Endodermal cell (in vitro differentiated cells): ENCODE data around the gene USP17L24. TPM values are rescaled to one million over a fixed set of nuclear protein-coding genes. Genes with fewer than 3 reads are reported as not detected.
"Not testable (repeated sequence)": the region's sequence is repeated elsewhere in the genome, so short reads cannot be mapped to it uniquely, and the experiment has no call there.

Source experiments
- DNase-seq: peaks from one replicate; pipeline ENCODE4 v3.0.0-alpha.2; 2017
- H3K27ac ChIP-seq: 2 replicates; pipeline ENCODE4 v1.5.1; 2013; ENCODE audit warnings: mild to moderate bottlenecking, low read depth, low read length, moderate library complexity
- H3K27me3 ChIP-seq: 2 replicates; pipeline ENCODE4 v1.6.1; 2013; ENCODE audit warnings: mild to moderate bottlenecking, low read length, moderate library complexity; ENCODE audit not compliant: insufficient read depth, control insufficient read depth, poor library complexity, severe bottlenecking
- H3K36me3 ChIP-seq: 2 replicates; pipeline ENCODE4 v1.7.0; 2013; ENCODE audit warnings: mild to moderate bottlenecking, low read length, moderate library complexity; ENCODE audit not compliant: control insufficient read depth, insufficient read depth
- H3K4me1 ChIP-seq: one replicate; pipeline ENCODE4 v1.7.0; 2013; ENCODE audit warnings: low read length; ENCODE audit not compliant: control insufficient read depth, insufficient read depth
- H3K4me3 ChIP-seq: 2 replicates; pipeline ENCODE4 v1.5.1; 2013; ENCODE audit warnings: mild to moderate bottlenecking, low read length, moderate library complexity
- H3K9ac ChIP-seq: 2 replicates; pipeline ENCODE4 v1.6.1; 2013; ENCODE audit warnings: mild to moderate bottlenecking, low read length, moderate library complexity; ENCODE audit not compliant: poor library complexity, severe bottlenecking; ENCODE audit errors: extremely low read depth
- H3K9me3 ChIP-seq: 2 replicates; pipeline ENCODE4 v1.6.1; 2013; ENCODE audit warnings: mild to moderate bottlenecking, low read length, moderate library complexity; ENCODE audit not compliant: control insufficient read depth
- H3K27ac Mint-ChIP-seq: 2 replicates; pipeline ENCODE4 v1.8.0; 2020; ENCODE audit warnings: mixed read lengths
- H3K27me3 Mint-ChIP-seq: 2 replicates; pipeline ENCODE4 v1.8.0; 2021; ENCODE audit warnings: mild to moderate bottlenecking, mixed read lengths; ENCODE audit not compliant: insufficient read depth
- H3K36me3 Mint-ChIP-seq: 2 replicates; pipeline ENCODE4 v1.8.0; 2020; ENCODE audit warnings: low read depth, mixed read lengths
- H3K4me1 Mint-ChIP-seq: 2 replicates; pipeline ENCODE4 v1.8.0; 2020; ENCODE audit warnings: mixed read lengths
- H3K4me3 Mint-ChIP-seq: 2 replicates; pipeline ENCODE4 v1.8.0; 2020; ENCODE audit warnings: mild to moderate bottlenecking, moderate library complexity, mixed read lengths
- H3K9me3 Mint-ChIP-seq: 2 replicates; pipeline ENCODE4 v1.8.0; 2020; ENCODE audit warnings: mild to moderate bottlenecking, mixed read lengths
- WGBS, 2 experiments: methylation state at CpG; one replicate each; pipeline versions ENCODE4 v1.1.5 to v1.1.7; 2013; ENCODE audit warnings: missing lambda C conversion rate in 2 of 2, mixed read lengths in 1 of 2; ENCODE audit not compliant: insufficient coverage in 1 of 2, insufficient read length in 1 of 2; 5-methylcytosine and 5-hydroxymethylcytosine counted together
- long read RNA-seq, 4 experiments: library from polyadenylated mRNA in 2 of 4; library from RNA in 1 of 4; library from capped mRNA in 1 of 4; stranded (forward) in 3 of 4; unstranded in 1 of 4; transcript quantifications; one replicate each; pipeline ENCODE4 v2.0.0, GENCODE V29; 2020 to 2021; ENCODE audit warnings: inconsistent platforms in 1 of 4
- polyA plus RNA-seq, 2 experiments: library from polyadenylated mRNA; stranded (reverse); fragments of 50-300 nt; gene quantifications; one replicate each; pipeline ENCODE4 v1.2.3, GENCODE V29; 2013
- total RNA-seq, 2 donors: library from RNA; stranded (reverse); fragmentation: NEBNext Ultra II Directional in 1 of 2; extraction: Animal tissue kit (Norgen Biotek cat#: 25700) in 1 of 2; gene quantifications; 2 replicates in 1 of 2; 3 replicates in 1 of 2; pipeline ENCODE4 v1.2.1, GENCODE V29; 2021

The USP17L24 gene
- total RNA-seq = not detected
- polyA plus RNA-seq (2013, experiment 1 of 2) = not detected
- not detected for polyA plus RNA-seq (2013, experiment 2 of 2)
- long read RNA-seq, experiment 1 = 0 reads
- long read RNA-seq, experiment 2 = 0 reads
- long read RNA-seq, experiment 3 = 0 reads
- long read RNA-seq, experiment 4 = 0 reads

DNA sequence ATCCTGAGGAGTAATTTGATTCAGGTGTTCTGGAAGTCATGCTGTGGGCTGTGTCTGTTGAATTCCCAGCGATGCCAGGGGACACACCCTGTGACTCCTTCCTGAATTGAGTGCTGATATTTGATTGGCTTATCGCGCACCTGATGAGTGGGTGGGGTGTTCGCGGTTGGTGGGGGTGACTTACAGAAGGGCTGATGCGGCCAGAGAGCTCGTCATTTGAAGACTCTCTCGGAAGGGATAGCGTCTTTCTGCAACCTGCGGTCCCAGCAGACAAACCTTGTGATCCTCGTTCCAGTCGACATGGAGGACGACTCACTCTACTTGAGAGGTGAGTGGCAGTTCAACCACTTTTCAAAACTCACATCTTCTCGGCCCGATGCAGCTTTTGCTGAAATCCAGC is at the start of gene USP17L24:
USP17L24 (plus strand) TSS at position 301 of the 400 bp plus-strand sequence; CDS start at position 301, 0 bp downstream.
- H3K9me3 Mint-ChIP-seq, H3K36me3 Mint-ChIP-seq, H3K9ac ChIP-seq, H3K36me3 ChIP-seq, H3K27me3 Mint-ChIP-seq, DNase-seq, H3K27me3 ChIP-seq, H3K4me3 Mint-ChIP-seq, H3K4me1 Mint-ChIP-seq, H3K27ac Mint-ChIP-seq, H3K27ac ChIP-seq, H3K4me1 ChIP-seq, H3K9me3 ChIP-seq, H3K4me3 ChIP-seq: not testable (repeated sequence)
- no CpG with 5 or more reads among the region's 15 CpGs for WGBS, 2 experiments

- H3K4me3 ChIP-seq, H3K9me3 ChIP-seq, H3K27me3 Mint-ChIP-seq, H3K9me3 Mint-ChIP-seq, DNase-seq, H3K4me3 Mint-ChIP-seq, H3K36me3 Mint-ChIP-seq, H3K27me3 ChIP-seq, H3K36me3 ChIP-seq, H3K4me1 ChIP-seq, H3K27ac ChIP-seq, H3K9ac ChIP-seq, H3K27ac Mint-ChIP-seq, H3K4me1 Mint-ChIP-seq: not testable (repeated sequence)
- 44% methylated on average over 3 of the region's 13 CpGs; no CpG with 5 or more reads in 1 of the 2 experiments for WGBS, 2 experiments
These were observed 774 bp upstream of the USP17L24 start for GRCh38 chr4:9324191-9324590.

GRCh38 chr4:9329611-9330010 is 4.6 kb downstream of the USP17L24 start, which contains the start of gene USP17L25:
Gene USP17L25 (plus strand): TSS chr4:9329911. CDS start chr4:9329911, 0 bp downstream.
- not testable (repeated sequence) for H3K36me3 Mint-ChIP-seq, H3K27me3 ChIP-seq, H3K4me3 ChIP-seq, H3K27ac Mint-ChIP-seq, H3K4me1 ChIP-seq, H3K36me3 ChIP-seq, H3K9me3 Mint-ChIP-seq, H3K9ac ChIP-seq, DNase-seq, H3K4me3 Mint-ChIP-seq, H3K9me3 ChIP-seq, H3K4me1 Mint-ChIP-seq, H3K27ac ChIP-seq, H3K27me3 Mint-ChIP-seq
- WGBS, 2 experiments = no CpG with 5 or more reads among the region's 15 CpGs

DNA sequence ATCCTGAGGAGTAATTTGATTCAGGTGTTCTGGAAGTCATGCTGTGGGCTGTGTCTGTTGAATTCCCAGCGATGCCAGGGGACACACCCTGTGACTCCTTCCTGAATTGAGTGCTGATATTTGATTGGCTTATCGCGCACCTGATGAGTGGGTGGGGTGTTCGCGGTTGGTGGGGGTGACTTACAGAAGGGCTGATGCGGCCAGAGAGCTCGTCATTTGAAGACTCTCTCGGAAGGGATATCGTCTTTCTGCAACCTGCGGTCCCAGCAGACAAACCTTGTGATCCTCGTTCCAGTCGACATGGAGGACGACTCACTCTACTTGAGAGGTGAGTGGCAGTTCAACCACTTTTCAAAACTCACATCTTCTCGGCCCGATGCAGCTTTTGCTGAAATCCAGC is 9.4 kb downstream of the USP17L24 start, which contains the start of gene USP17L26:
USP17L26 (plus strand) TSS at position 301 of the 400 bp plus-strand sequence; CDS start at position 301, 0 bp downstream.
- not testable (repeated sequence) for H3K27ac ChIP-seq, DNase-seq, H3K4me3 Mint-ChIP-seq, H3K27me3 ChIP-seq, H3K36me3 Mint-ChIP-seq, H3K27ac Mint-ChIP-seq, H3K27me3 Mint-ChIP-seq, H3K4me3 ChIP-seq, H3K4me1 Mint-ChIP-seq, H3K9me3 ChIP-seq, H3K9me3 Mint-ChIP-seq, H3K36me3 ChIP-seq, H3K4me1 ChIP-seq, H3K9ac ChIP-seq
- no CpG with 5 or more reads among the region's 15 CpGs for WGBS, 2 experiments

DNA sequence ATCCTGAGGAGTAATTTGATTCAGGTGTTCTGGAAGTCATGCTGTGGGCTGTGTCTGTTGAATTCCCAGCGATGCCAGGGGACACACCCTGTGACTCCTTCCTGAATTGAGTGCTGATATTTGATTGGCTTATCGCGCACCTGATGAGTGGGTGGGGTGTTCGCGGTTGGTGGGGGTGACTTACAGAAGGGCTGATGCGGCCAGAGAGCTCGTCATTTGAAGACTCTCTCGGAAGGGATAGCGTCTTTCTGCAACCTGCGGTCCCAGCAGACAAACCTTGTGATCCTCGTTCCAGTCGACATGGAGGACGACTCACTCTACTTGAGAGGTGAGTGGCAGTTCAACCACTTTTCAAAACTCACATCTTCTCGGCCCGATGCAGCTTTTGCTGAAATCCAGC is 14.1 kb downstream of the USP17L24 start, which contains the start of gene USP17L5:
USP17L5 (plus strand) TSS at position 301 of the 400 bp plus-strand sequence; CDS start at position 301, 0 bp downstream.
- H3K36me3 Mint-ChIP-seq, H3K4me1 Mint-ChIP-seq, H3K27me3 ChIP-seq, H3K9me3 Mint-ChIP-seq, H3K9ac ChIP-seq, H3K27me3 Mint-ChIP-seq, H3K27ac ChIP-seq, H3K9me3 ChIP-seq, DNase-seq, H3K4me3 ChIP-seq, H3K27ac Mint-ChIP-seq, H3K4me3 Mint-ChIP-seq, H3K4me1 ChIP-seq, H3K36me3 ChIP-seq: not testable (repeated sequence)
- no CpG with 5 or more reads among the region's 15 CpGs for WGBS, 2 experiments

- H3K4me3 Mint-ChIP-seq, H3K4me3 ChIP-seq, H3K36me3 Mint-ChIP-seq, H3K9me3 Mint-ChIP-seq, H3K27ac ChIP-seq, H3K9ac ChIP-seq, DNase-seq, H3K9me3 ChIP-seq, H3K27me3 ChIP-seq, H3K4me1 ChIP-seq, H3K27me3 Mint-ChIP-seq, H3K36me3 ChIP-seq, H3K27ac Mint-ChIP-seq, H3K4me1 Mint-ChIP-seq: not testable (repeated sequence)
- WGBS, 2 experiments = no CpG with 5 or more reads among the region's 15 CpGs
These were observed 18.9 kb downstream of the USP17L24 start, which contains the start of gene USP17L27 for GRCh38 chr4:9343848-9344247. Gene USP17L27 (plus strand): TSS chr4:9344148. CDS start chr4:9344148, 0 bp downstream.

DNA sequence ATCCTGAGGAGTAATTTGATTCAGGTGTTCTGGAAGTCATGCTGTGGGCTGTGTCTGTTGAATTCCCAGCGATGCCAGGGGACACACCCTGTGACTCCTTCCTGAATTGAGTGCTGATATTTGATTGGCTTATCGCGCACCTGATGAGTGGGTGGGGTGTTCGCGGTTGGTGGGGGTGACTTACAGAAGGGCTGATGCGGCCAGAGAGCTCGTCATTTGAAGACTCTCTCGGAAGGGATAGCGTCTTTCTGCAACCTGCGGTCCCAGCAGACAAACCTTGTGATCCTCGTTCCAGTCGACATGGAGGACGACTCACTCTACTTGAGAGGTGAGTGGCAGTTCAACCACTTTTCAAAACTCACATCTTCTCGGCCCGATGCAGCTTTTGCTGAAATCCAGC is 23.6 kb downstream of the USP17L24 start, which contains the start of gene USP17L28:
USP17L28 (plus strand) TSS at position 301 of the 400 bp plus-strand sequence; CDS start at position 301, 0 bp downstream.
- not testable (repeated sequence) for H3K9me3 ChIP-seq, DNase-seq, H3K9ac ChIP-seq, H3K36me3 Mint-ChIP-seq, H3K27me3 Mint-ChIP-seq, H3K27me3 ChIP-seq, H3K27ac ChIP-seq, H3K36me3 ChIP-seq, H3K4me1 Mint-ChIP-seq, H3K4me3 Mint-ChIP-seq, H3K9me3 Mint-ChIP-seq, H3K27ac Mint-ChIP-seq, H3K4me3 ChIP-seq, H3K4me1 ChIP-seq
- WGBS, 2 experiments = no CpG with 5 or more reads among the region's 15 CpGs
